Activated CD4-positive, CD25-positive, alpha-beta regulatory T cell treated with anti-CD3 and anti-CD28 coated beads, Interleukin-2, amount 50 U/mL, for 24 hours (primary cell): ENCODE measurements around the gene ANHX.
"Not testable (repeated sequence)": the region's sequence is repeated elsewhere in the genome, so short reads cannot be mapped to it uniquely, and the experiment has no call there.

ENCODE experiments used
- ATAC-seq, 2 donors: fragments of 150-1000 bp; cut with Tn5 transposase; one replicate each; pipeline ENCODE4 v1.10.0; 2021; ENCODE audit warnings: mild to moderate bottlenecking in 1 of 2, moderate library complexity in 1 of 2

Gene ANHX

GRCh38 chr12:133235401-133236112 lies at the start of gene ANHX:
ANHX (minus strand) TSS chr12:133235877; CDS start chr12:133234356, 1,521 bp downstream.
- no peak for ATAC-seq

GRCh38 chr12:133264668-133265067 lies 29.0 kb upstream of the ANHX start:
- not testable (repeated sequence) for ATAC-seq

GRCh38 chr12:133264173-133264572 lies 28.5 kb upstream of the ANHX start:
- no peak for ATAC-seq

GRCh38 chr12:133256321-133256720 lies 20.6 kb upstream of the ANHX start:
- no peak for ATAC-seq

- not testable (repeated sequence) for ATAC-seq
Observed at GRCh38 chr12:133255833-133256232, 20.2 kb upstream of the ANHX start.

GRCh38 chr12:133251732-133252131 lies 16.1 kb upstream of the ANHX start:
- no peak for ATAC-seq

- no peak for ATAC-seq
Observed at GRCh38 chr12:133236556-133236955, 879 bp upstream of the ANHX start.

- no peak for ATAC-seq
Observed at GRCh38 chr12:133236144-133236543, 467 bp upstream of the ANHX start.

- no peak for ATAC-seq
Observed at GRCh38 chr12:133234971-133235370, 706 bp downstream of the ANHX start.

- no peak for ATAC-seq
Observed at GRCh38 chr12:133233993-133234564, 1.6 kb downstream of the ANHX start.

- ATAC-seq, result no peak
Observed at GRCh38 chr12:133233006-133233405, 2.7 kb downstream of the ANHX start.

GRCh38 chr12:133231001-133231400 lies 4.7 kb downstream of the ANHX start:
- ATAC-seq, result no peak

- ATAC-seq, result no peak
Observed at GRCh38 chr12:133227281-133227852, 8.3 kb downstream of the ANHX start.

GRCh38 chr12:133226690-133227089 lies 9.0 kb downstream of the ANHX start:
- ATAC-seq, result no peak

- ATAC-seq, result no peak
Observed at GRCh38 chr12:133225527-133225926, 10.2 kb downstream of the ANHX start.

- ATAC-seq, result no peak
Observed at GRCh38 chr12:133222211-133222610, 13.5 kb downstream of the ANHX start.

- ATAC-seq, result no peak
Observed at GRCh38 chr12:133221241-133221640, 14.4 kb downstream of the ANHX start.

GRCh38 chr12:133220521-133220920 lies 15.2 kb downstream of the ANHX start:
- no peak for ATAC-seq

- no peak for ATAC-seq
Observed at GRCh38 chr12:133217219-133217618, 18.5 kb downstream of the ANHX start.

GRCh38 chr12:133215724-133216123 lies 20.0 kb downstream of the ANHX start:
- no peak for ATAC-seq

GRCh38 chr12:133206390-133206789 lies 29.3 kb downstream of the ANHX start:
- ATAC-seq, result no peak

GRCh38 chr12:133204264-133204603 lies 31.4 kb downstream of the ANHX start:
- ATAC-seq, result no peak

GRCh38 chr12:133203344-133204263 lies 32.1 kb downstream of the ANHX start:
- no peak for ATAC-seq
